Colonic mucosa (tissue), 4 donors: Measurements from ENCODE around the gene LYVE1. TPM values are rescaled to one million over a fixed set of nuclear protein-coding genes. Genes with fewer than 3 reads are reported as not detected.

ENCODE experiments used
- DNase-seq: peaks from one replicate; pipeline ENCODE4 v3.0.0-alpha.2; 2020
- H3K27ac ChIP-seq: fragments of 200-600 bp; one replicate; pipeline ENCODE4 v1.8.0; 2021
- H3K27me3 ChIP-seq: fragments of 200-600 bp; one replicate; pipeline ENCODE4 v1.8.0; 2021
- H3K36me3 ChIP-seq: fragments of 200-600 bp; one replicate; pipeline ENCODE4 v1.8.0; 2021
- H3K4me1 ChIP-seq: fragments of 200-600 bp; one replicate; pipeline ENCODE4 v1.8.0; 2021; ENCODE audit warnings: mild to moderate bottlenecking
- H3K4me3 ChIP-seq: fragments of 200-600 bp; one replicate; pipeline ENCODE4 v1.8.0; 2021
- H3K9ac ChIP-seq, 2 donors: one replicate each; pipeline ENCODE4 v1.7.0; 2013; ENCODE audit warnings: control low read depth in 2 of 2, low read depth in 2 of 2, low read length in 2 of 2
- H3K9me3 ChIP-seq: fragments of 200-600 bp; one replicate; pipeline ENCODE4 v1.8.0; 2021
- CTCF ChIP-seq: fragments of 200-600 bp; IDR thresholded peaks from one replicate; pipeline ENCODE4 v1.8.0; 2022; ENCODE audit warnings: antibody characterized with exemption, mild to moderate bottlenecking
- intact Hi-C: fragments of 100-400 bp; cut with DNase I; formaldehyde crosslinking; loops from one replicate; pipeline ENCODE4 v1.14.1; 2022
- total RNA-seq, 2 donors: library from RNA; stranded (reverse); fragmentation: NEBNext Ultra II Directional in 1 of 2; extraction: Animal tissue kit (Norgen Biotek cat#: 25700) in 1 of 2; gene quantifications; one replicate each; pipeline ENCODE4 v1.2.1, GENCODE V29; 2021
- donor health status: healthy.
- donor health status: DM: no; HTN: no; CAD: no.
- donor health status: DM: no; HTN: no; CAD: no.

Gene LYVE1
- total RNA-seq, 2 donors from 2014 or later: 10.3 to 29.3 TPM

GRCh38 chr11:10550503-10551289 is 17.8 kb downstream of the LYVE1 start:
- Histone ChIP-seq H3K27ac (no peak overlapping the region), H3K9ac (no peak overlapping the region), H3K36me3 (no peaks in the 10 kb centered on the region), H3K27me3 (no peaks in the 10 kb centered on the region), H3K4me1 (no peaks in the 10 kb centered on the region), H3K4me3 (no peak overlapping the region), H3K9me3 (no peaks in the 10 kb centered on the region)
- DNase-seq: no peak
- intact Hi-C loops: no loop called here
- TF ChIP-seq CTCF: no peak

- intact Hi-C loops: no loop called here
- Histone ChIP-seq H3K9ac (no peak overlapping the region), H3K27me3 (no peaks in the 10 kb centered on the region), H3K36me3 (no peaks in the 10 kb centered on the region), H3K4me3 (no peak overlapping the region), H3K27ac (no peak overlapping the region), H3K4me1 (peaks cover 3% of the 10 kb centered on the region), H3K9me3 (no peaks in the 10 kb centered on the region)
- no peak for TF ChIP-seq CTCF
- no peak for DNase-seq
These were observed 23.7 kb downstream of the LYVE1 start for GRCh38 chr11:10544491-10545465.

- H3K4me3 ChIP-seq: no peak overlapping the region
- DNase-seq: no peak
- no peak overlapping the region for H3K27ac ChIP-seq
- intact Hi-C loops: no loop called here
- H3K4me1 ChIP-seq: peaks cover 4% of the 10 kb centered on the region
- H3K9ac ChIP-seq: no peak overlapping the region
- H3K27me3 ChIP-seq: no peaks in the 10 kb centered on the region
- H3K9me3 ChIP-seq: no peaks in the 10 kb centered on the region
- TF ChIP-seq CTCF: no peak
- H3K36me3 ChIP-seq: no peaks in the 10 kb centered on the region
These were observed 24.7 kb downstream of the LYVE1 start for GRCh38 chr11:10543782-10544181.

GRCh38 chr11:10542776-10543175 is 25.7 kb downstream of the LYVE1 start:
- DNase-seq: no peak
- no peak for TF ChIP-seq CTCF
- Histone ChIP-seq H3K9me3 (no peaks in the 10 kb centered on the region), H3K36me3 (no peaks in the 10 kb centered on the region), H3K27ac (no peak overlapping the region), H3K4me1 (peaks cover 4% of the 10 kb centered on the region), H3K9ac (no peak overlapping the region), H3K27me3 (no peaks in the 10 kb centered on the region), H3K4me3 (no peak overlapping the region)
- intact Hi-C loops: no loop called here

GRCh38 chr11:10541561-10541930 is 26.9 kb downstream of the LYVE1 start:
- no peak overlapping the region for H3K27ac ChIP-seq
- intact Hi-C loops: no loop called here
- H3K4me3 ChIP-seq: peak overlapping the region; percentile 86
- peak overlapping the region in 1 of 2 donors; percentile 87 for H3K9ac ChIP-seq
- no peaks in the 10 kb centered on the region for H3K27me3 ChIP-seq
- no peaks in the 10 kb centered on the region for H3K9me3 ChIP-seq
- no peak for DNase-seq
- no peak for TF ChIP-seq CTCF
- no peaks in the 10 kb centered on the region for H3K36me3 ChIP-seq
- H3K4me1 ChIP-seq: peaks cover 4% of the 10 kb centered on the region
